Right lobe of liver (tissue), 6 donors: ENCODE data around the gene TRAF3IP1. TPM values are rescaled to one million over a fixed set of nuclear protein-coding genes. Genes with fewer than 3 reads are reported as not detected.

Source experiments
- ATAC-seq, 4 donors: fragments of 200-7000 bp; cut with Tn5 transposase; one replicate each; pipeline ENCODE4 v1.9.1; 2020; ENCODE audit warnings: mild to moderate bottlenecking in 4 of 4, moderate library complexity in 4 of 4
- DNase-seq, 3 donors: peaks; one replicate each; pipeline ENCODE4 v3.0.0-alpha.2; 2020
- H3K27ac ChIP-seq, 3 donors: fragments of 200-600 bp; one replicate each; pipeline ENCODE4 v1.8.0; 2022
- H3K27me3 ChIP-seq, 2 donors: fragments of 200-600 bp; one replicate each; pipeline ENCODE4 v1.8.0; 2022
- H3K36me3 ChIP-seq, 4 donors: fragments of 200-600 bp; sonication (generic) in 1 of 4; one replicate each; pipeline versions ENCODE4 v1.5.1 to v1.8.0; 2017 to 2022; ENCODE audit warnings: control low read depth in 1 of 4
- H3K4me1 ChIP-seq, 4 donors: fragments of 200-600 bp; sonication (generic) in 1 of 4; one replicate each; pipeline versions ENCODE4 v1.5.1 to v1.8.0; 2017 to 2022; ENCODE audit warnings: control low read depth in 1 of 4
- H3K4me3 ChIP-seq, 3 donors: fragments of 200-600 bp; one replicate each; pipeline ENCODE4 v1.8.0; 2022
- H3K9me3 ChIP-seq, 4 donors: fragments of 200-600 bp; sonication (generic) in 1 of 4; one replicate each; pipeline versions ENCODE4 v1.5.1 to v1.8.0; 2017 to 2022; ENCODE audit warnings: control low read depth in 1 of 4
- POLR2A ChIP-seq: fragments of 450-650 bp; IDR thresholded peaks from one replicate; pipeline ENCODE4 v1.6.1; 2017; ENCODE audit warnings: antibody characterized with exemption, mild to moderate bottlenecking
- WGBS: methylation state at CpG from one replicate; pipeline ENCODE4 v1.1.6; 2018; ENCODE audit warnings: low coverage, low lambda C conversion rate; ENCODE audit not compliant: insufficient coverage; ENCODE audit errors: missing lambda C conversion rate; 5-methylcytosine and 5-hydroxymethylcytosine counted together
- intact Hi-C, 2 donors: fragments of 100-400 bp; cut with DNase I; formaldehyde crosslinking; loops; one replicate each; pipeline versions ENCODE4 v1.11.2 to v1.14.1; 2022
- small RNA-seq, 2 experiments: library from RNA; depleted of rRNA; stranded (forward); fragments of <200 nt; gene quantifications; one replicate each; pipeline ENCODE3, GENCODE V24; 2016
- total RNA-seq, 6 experiments: library from RNA; depleted of rRNA in 2 of 6; stranded (reverse); fragments of >200 nt in 2 of 6; fragmentation: NEBNext Ultra II Directional in 3 of 6; extraction: Animal tissue kit (Norgen Biotek cat#: 25700) in 3 of 6; gene quantifications; one replicate each; pipeline versions ENCODE4 v1.1.0 to v1.2.4, GENCODE V29; 2016 to 2023
- TF ChIP-seq, protein P1 (sequence below), 4 donors: fragments of 200-600 bp in 3 of 4; fragments of 450-650 bp in 1 of 4; IDR thresholded peaks; one replicate each; pipeline versions ENCODE4 v1.5.1 to v1.8.0; 2016 to 2022; ENCODE audit warnings: antibody characterized with exemption in 4 of 4, mild to moderate bottlenecking in 2 of 4
- donor health status: DM: no; HTN: yes; CAD: no.
- donor health status: DM: no; HTN: no; CAD: no.
- donor health status: DM: no; HTN: no; CAD: no.
- donor health status: DM: no; HTN: yes; CAD: no.
- donor health status: DM: no; HTN: yes; CAD: no.

TRAF3IP1 gene
- total RNA-seq, 6 experiments from 2014 or later = 4.6 to 12.0 (median 8.3) TPM

DNA sequence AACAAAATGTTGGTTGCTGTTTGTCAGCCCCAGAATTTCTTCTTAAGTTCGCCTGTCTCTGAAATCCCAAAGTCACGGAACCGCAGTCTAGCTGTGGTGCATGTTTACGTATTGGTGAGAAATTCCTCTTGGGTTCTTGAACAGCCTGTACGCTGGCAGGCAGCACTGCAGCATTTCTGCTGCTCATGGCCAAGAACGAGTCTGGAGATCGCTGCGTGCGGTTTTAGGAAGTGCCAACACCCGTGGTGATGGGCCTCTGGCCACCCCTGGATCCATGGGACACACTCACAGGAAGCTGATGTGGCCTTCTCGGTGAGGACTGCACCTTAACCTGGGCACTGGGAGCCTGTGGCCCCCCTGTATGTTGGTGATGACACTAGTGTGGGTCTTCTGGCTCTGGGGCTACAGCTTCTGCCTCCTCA is 130.1 kb downstream of the TRAF3IP1 start:
- 82% methylated on average over 3 of the region's 11 CpGs for WGBS

More for the DNA sequence above, 130.1 kb downstream of the TRAF3IP1 start:
- Histone ChIP-seq H3K9me3 (no peaks in the 10 kb centered on the region), H3K27me3 (no peaks in the 10 kb centered on the region), H3K4me3 (no peak overlapping the region), H3K27ac (peak overlapping the region in 2 of 3 donors; percentile 26 to 59), H3K4me1 (peaks cover 0 to 16% (median 7%) of the 10 kb centered on the region in 4 donors), H3K36me3 (peaks cover 0 to 25% (median 5%) of the 10 kb centered on the region in 4 donors)
- no peak for TF ChIP-seq POLR2A
- TF ChIP-seq, protein P1, sequence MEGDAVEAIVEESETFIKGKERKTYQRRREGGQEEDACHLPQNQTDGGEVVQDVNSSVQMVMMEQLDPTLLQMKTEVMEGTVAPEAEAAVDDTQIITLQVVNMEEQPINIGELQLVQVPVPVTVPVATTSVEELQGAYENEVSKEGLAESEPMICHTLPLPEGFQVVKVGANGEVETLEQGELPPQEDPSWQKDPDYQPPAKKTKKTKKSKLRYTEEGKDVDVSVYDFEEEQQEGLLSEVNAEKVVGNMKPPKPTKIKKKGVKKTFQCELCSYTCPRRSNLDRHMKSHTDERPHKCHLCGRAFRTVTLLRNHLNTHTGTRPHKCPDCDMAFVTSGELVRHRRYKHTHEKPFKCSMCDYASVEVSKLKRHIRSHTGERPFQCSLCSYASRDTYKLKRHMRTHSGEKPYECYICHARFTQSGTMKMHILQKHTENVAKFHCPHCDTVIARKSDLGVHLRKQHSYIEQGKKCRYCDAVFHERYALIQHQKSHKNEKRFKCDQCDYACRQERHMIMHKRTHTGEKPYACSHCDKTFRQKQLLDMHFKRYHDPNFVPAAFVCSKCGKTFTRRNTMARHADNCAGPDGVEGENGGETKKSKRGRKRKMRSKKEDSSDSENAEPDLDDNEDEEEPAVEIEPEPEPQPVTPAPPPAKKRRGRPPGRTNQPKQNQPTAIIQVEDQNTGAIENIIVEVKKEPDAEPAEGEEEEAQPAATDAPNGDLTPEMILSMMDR (IDR thresholded peaks at IDR 0.05) = no peak
- DNase-seq (no peak), ATAC-seq (no peak)
- intact Hi-C loops = loop anchor here in 1 of 2 donors (10.0 kb wide), 1 partner anchor 46 kb away; no protein-coding TSS in a partner anchor

Small RNA genes lying within 50 kb of the gene (small RNA-seq; reads per million reads assigned to genes)
- 0 reads per million in 2 experiments for gene RNU6-234P

Other genes starting within 250 kb of the TRAF3IP1 start
- 1 to 10 TPM in 1 of 6 experiments, under 1 TPM in 5; 0.11 to 1.1 (median 0.50) TPM for gene ESPNL, start 220.2 kb upstream of the TRAF3IP1 start, total RNA-seq
- under 1 TPM in 4 of 6 experiments, not detected in 2; 0.04 to 0.19 (median 0.11) TPM for gene KLHL30, start 181.8 kb upstream of the TRAF3IP1 start, total RNA-seq
- 1 to 10 TPM in 1 of 6 experiments, under 1 TPM in 2, not detected in 3; 0.27 to 1.4 (median 0.31) TPM for gene ERFE, start 161.5 kb upstream of the TRAF3IP1 start, total RNA-seq
- 10 to 100 TPM in 5 of 6 experiments, 1 to 10 TPM in 1; 9.8 to 24.3 (median 16.8) TPM for gene ILKAP, start 116.8 kb upstream of the TRAF3IP1 start, total RNA-seq
- gene HES6, start 80.5 kb upstream of the TRAF3IP1 start, total RNA-seq = 1 to 10 TPM; 1.7 to 8.3 (median 3.8) TPM
- 10 to 100 TPM in 1 of 6 experiments, 1 to 10 TPM in 5; 4.5 to 12.5 (median 6.1) TPM for gene PER2, start 31.9 kb upstream of the TRAF3IP1 start, total RNA-seq
- 10 to 100 TPM in 2 of 6 experiments, 1 to 10 TPM in 4; 6.3 to 18.2 (median 8.4) TPM for gene ASB1, start 106.4 kb downstream of the TRAF3IP1 start, total RNA-seq